IMR-90 (cell line): ENCODE results near the gene PTAR1. TPM values are rescaled to one million over a fixed set of nuclear protein-coding genes. Genes with fewer than 3 reads are reported as not detected.

Experiments
- ATAC-seq: fragments of 200-7000 bp; cut with Tn5 transposase; 2 replicates; pipeline ENCODE4 v1.9.1; 2020; ENCODE audit warnings: low read depth, mild to moderate bottlenecking, moderate library complexity
- BruUV-seq: library from RNA; stranded (reverse); fragments of 400-500 nt; replicated peaks from 2 replicates; lab custom pipeline; 2021; lab: Mats Ljungman, UMichigan
- CTCF ChIA-PET: fragments of 300-600 bp; formaldehyde crosslinking; extraction: SDS; loops from one replicate; lab custom pipeline; 2021; ENCODE audit warnings: antibody characterized with exemption; lab: Yijun Ruan, JAX
- POLR2A ChIA-PET: fragments of 300-600 bp; sonication (Branson Sonifier 250); formaldehyde crosslinking; loops from one replicate; lab custom pipeline; 2022; ENCODE audit warnings: antibody characterized with exemption; ENCODE audit not compliant: unreplicated experiment; lab: Charles Lee
- DNase-seq: peaks from one replicate; pipeline ENCODE4 v3.0.0; 2013
- H2AFZ ChIP-seq: replicated peaks from 2 replicates; pipeline ENCODE3; 2013; ENCODE audit warnings: low read length, mild to moderate bottlenecking; ENCODE audit not compliant: poor library complexity
- H2AK5ac ChIP-seq: 2 replicates; pipeline ENCODE4 v1.6.1; 2013; ENCODE audit warnings: low read depth, low read length, inconsistent platforms
- H2AK9ac ChIP-seq: replicated peaks from 2 replicates; pipeline ENCODE3; 2013; ENCODE audit warnings: mild to moderate bottlenecking, low read depth, low read length, moderate library complexity; ENCODE audit not compliant: poor library complexity
- H2BK120ac ChIP-seq: 2 replicates; pipeline ENCODE4 v1.6.1; 2013; ENCODE audit warnings: low read depth, low read length, inconsistent platforms
- H2BK15ac ChIP-seq: 3 replicates; pipeline ENCODE4 v1.6.1; 2013; ENCODE audit warnings: low read depth, low read length, inconsistent platforms
- H2BK20ac ChIP-seq: 2 replicates; pipeline ENCODE4 v1.6.1; 2013; ENCODE audit warnings: low read depth, mild to moderate bottlenecking, inconsistent platforms, low read length, moderate library complexity
- H2BK5ac ChIP-seq: 2 replicates; pipeline ENCODE4 v1.6.1; 2013; ENCODE audit warnings: mild to moderate bottlenecking, low read depth, low read length, inconsistent platforms; ENCODE audit not compliant: poor library complexity, severe bottlenecking
- H3K14ac ChIP-seq: replicated peaks from 2 replicates; pipeline ENCODE4 v1.6.1; 2013; ENCODE audit warnings: low read depth, low read length, inconsistent platforms
- H3K18ac ChIP-seq: 2 replicates; pipeline ENCODE4 v1.6.1; 2013; ENCODE audit warnings: low read depth, low read length, control low read depth
- H3K23ac ChIP-seq: 2 replicates; pipeline ENCODE4 v1.6.1; 2013; ENCODE audit warnings: low read depth, low read length, inconsistent platforms
- H3K27ac ChIP-seq: 2 replicates; pipeline ENCODE4 v1.5.1; 2013; ENCODE audit warnings: mild to moderate bottlenecking, control low read depth, low read length; ENCODE audit not compliant: insufficient read depth
- H3K27me3 ChIP-seq: 2 replicates; pipeline ENCODE4 v1.6.1; 2013; ENCODE audit warnings: low read length; ENCODE audit not compliant: control insufficient read depth, insufficient read depth
- H3K36me3 ChIP-seq: 2 replicates; pipeline ENCODE4 v1.6.1; 2013; ENCODE audit warnings: low read length, mixed read lengths; ENCODE audit not compliant: control insufficient read depth, insufficient read depth
- H3K4ac ChIP-seq: 2 replicates; pipeline ENCODE4 v1.6.1; 2013; ENCODE audit warnings: low read depth, low read length, inconsistent platforms
- H3K4me1 ChIP-seq: 2 replicates; pipeline ENCODE4 v1.6.1; 2013; ENCODE audit warnings: low read length, mixed read lengths; ENCODE audit not compliant: control insufficient read depth, insufficient read depth
- H3K4me2 ChIP-seq: 2 replicates; pipeline ENCODE4 v1.6.1; 2013; ENCODE audit warnings: low read depth, mild to moderate bottlenecking, control low read depth, low read length, moderate library complexity
- H3K4me3 ChIP-seq: 2 replicates; pipeline ENCODE4 v1.5.1; 2013; ENCODE audit warnings: low read depth, mild to moderate bottlenecking, control low read depth, low read length, moderate library complexity; ENCODE audit not compliant: insufficient read depth
- H3K56ac ChIP-seq: 2 replicates; pipeline ENCODE4 v1.6.1; 2013; ENCODE audit warnings: low read length, inconsistent platforms; ENCODE audit not compliant: insufficient read depth; ENCODE audit errors: extremely low read depth
- H3K79me1 ChIP-seq, 2 experiments: 2 replicates each; pipeline ENCODE4 v1.6.1; 2013; ENCODE audit warnings: low read length in 2 of 2, inconsistent platforms in 1 of 2, low read depth in 1 of 2
- H3K9ac ChIP-seq: 2 replicates; pipeline ENCODE4 v1.6.1; 2013; ENCODE audit warnings: low read depth, low read length, control low read depth
- H3K9me1 ChIP-seq: 2 replicates; pipeline ENCODE4 v1.6.1; 2013; ENCODE audit warnings: low read length, inconsistent platforms; ENCODE audit not compliant: insufficient read depth
- H3K9me3 ChIP-seq: 2 replicates; pipeline ENCODE4 v1.6.1; 2013; ENCODE audit warnings: low read length; ENCODE audit not compliant: control insufficient read depth, insufficient read depth
- H4K20me1 ChIP-seq: 2 replicates; pipeline ENCODE4 v1.6.1; 2013; ENCODE audit warnings: low read length, inconsistent platforms; ENCODE audit not compliant: insufficient read depth
- H4K5ac ChIP-seq: 2 replicates; pipeline ENCODE4 v1.6.1; 2013; ENCODE audit warnings: mild to moderate bottlenecking, low read depth, low read length, control low read depth
- H4K8ac ChIP-seq, 2 experiments: 2 replicates each; pipeline ENCODE4 v1.6.1; 2013; ENCODE audit warnings: low read depth in 2 of 2, low read length in 2 of 2, control low read depth in 1 of 2, inconsistent platforms in 1 of 2
- H4K91ac ChIP-seq: 2 replicates; pipeline ENCODE4 v1.6.1; 2013; ENCODE audit warnings: low read depth, low read length, inconsistent platforms; ENCODE audit not compliant: insufficient read depth
- MAZ ChIP-seq: IDR thresholded peaks from 2 replicates; pipeline ENCODE4 v1.6.1; 2012; ENCODE audit warnings: low read depth, mild to moderate bottlenecking, low read length, improper control_type of control experiment, moderate library complexity, borderline replicate concordance
- NFE2L2 ChIP-seq: fragments of 150-350 bp; IDR thresholded peaks from 2 replicates; pipeline ENCODE4 v1.6.1; 2016; ENCODE audit warnings: low read depth, mild to moderate bottlenecking, low read length
- POLR2A ChIP-seq: IDR thresholded peaks from 2 replicates; pipeline ENCODE4 v1.6.1; 2012; ENCODE audit warnings: mild to moderate bottlenecking, low read depth, low read length
- WGBS, 2 experiments: methylation state at CpG; one replicate each; pipeline versions ENCODE4 v1.1.5 to v1.1.7; 2013; ENCODE audit warnings: missing lambda C conversion rate in 2 of 2; ENCODE audit not compliant: insufficient read length in 1 of 2; ENCODE audit errors: extremely low coverage in 2 of 2; 5-methylcytosine and 5-hydroxymethylcytosine counted together
- dilution Hi-C: fragments of 300-500 bp; cut with HindIII; formaldehyde crosslinking; loops from one replicate; pipeline ENCODE4 v1.14.3; 2018; ENCODE audit warnings: low sequenced_read_pairs; ENCODE audit not compliant: unreplicated experiment
- in situ Hi-C: fragments of 300-500 bp; cut with MboI; formaldehyde crosslinking; loops from 3 replicates; pipeline ENCODE4 v1.14.3; 2019; ENCODE audit warnings: low sequenced_read_pairs, inconsistent platforms, mixed read lengths
- intact Hi-C: fragments of 100-400 bp; cut with micrococcal nuclease; formaldehyde crosslinking; loops from 2 replicates; pipeline ENCODE4 v1.10.0; 2022
- polyA plus RNA-seq, 3 experiments: library from polyadenylated mRNA; depleted of rRNA; stranded (reverse); fragments of >200 nt; gene quantifications; 2 replicates each; pipeline ENCODE4 v1.2.3, GENCODE V29; 2012; ENCODE audit warnings: low replicate concordance in 1 of 3
- total RNA-seq: library from RNA; depleted of rRNA; stranded (reverse); fragments of >200 nt; gene quantifications from 2 replicates; pipeline ENCODE4 v1.2.3, GENCODE V29; 2012
- TF ChIP-seq, protein P1 (sequence below): conservative IDR thresholded peaks from 2 replicates; pipeline ENCODE4 v1.5.1; 2012; ENCODE audit warnings: mild to moderate bottlenecking, low read depth, low read length, improper control_type of control experiment

PTAR1 gene
- total and polyA plus RNA-seq, 2 of the 4 experiments (the other 2 are of a cell fraction): 10.6 to 110 TPM

GRCh38 chr9:69672596-69673310 is 87.1 kb downstream of the PTAR1 start (continued):
- TF ChIP-seq MAZ (peak; percentile 43; the same call in 1 of the 2 replicates), NFE2L2 (no peak)

- peak within 1 kb of the TSS; percentile 25 to 92; a peak in 3 of 4 replicates for H4K8ac ChIP-seq
- peak within 1 kb of the TSS; percentile 87 for H2AK9ac ChIP-seq
- 0% methylated on average over 31 of the region's 92 CpGs; no CpG with 5 or more reads in 1 of the 2 experiments for WGBS, 2 experiments
- no peaks in the 10 kb centered on the region for H3K9me3 ChIP-seq
- peak within 1 kb of the TSS; percentile 78 for H3K9ac ChIP-seq
- 0 out of 2 replicates have a peak within 1 kb of the TSS, but pooled peaks have one; percentile 10 for H4K5ac ChIP-seq
- H3K14ac ChIP-seq: peak within 1 kb of the TSS; percentile 92
- peak within 1 kb of the TSS; percentile 87 for H2BK120ac ChIP-seq
- intact Hi-C loops (loop anchor here (1.0 to 10.0 kb wide), 6 partner anchors 115 to 553 kb away; no protein-coding TSS in a partner anchor), dilution Hi-C loops (no loop called here), in situ Hi-C loops (loop anchor here (10.0 to 25.0 kb wide), 3 partner anchors 203 to 565 kb away; no protein-coding TSS in a partner anchor)
- peaks cover 2% of the 10 kb centered on the region; the same call in 1 of the 2 replicates for H4K20me1 ChIP-seq
- peak; percentile 86 for ATAC-seq
- peak within 1 kb of the TSS; percentile 68; the same call in 1 of the 3 replicates for H2BK15ac ChIP-seq
- ChIA-PET POLR2A (interaction anchor here (0.8 kb wide), 1 partner anchor 88 kb away, joined by 3 read pairs; the partner anchor contains the start of gene PTAR1), CTCF (interaction anchor here (0.5 to 1.8 kb wide), 12 partner anchors 12 to 252 kb away, joined by 3 to 11 read pairs (median 3); no protein-coding TSS in a partner anchor)
- H3K36me3 ChIP-seq: no peaks in the 10 kb centered on the region
- peaks cover 21 to 41% of the 10 kb centered on the region in 2 experiments for H3K79me1 ChIP-seq
- BruUV-seq: no TSS peak
- peak within 1 kb of the TSS; percentile 79 for H3K4ac ChIP-seq
- H3K18ac ChIP-seq: peak within 1 kb of the TSS; percentile 21
- peak within 1 kb of the TSS; percentile 73 for H3K27ac ChIP-seq
- peak within 1 kb of the TSS; percentile 90 for H3K4me2 ChIP-seq
- H3K23ac ChIP-seq: peak within 1 kb of the TSS; percentile 93
- peaks cover 7% of the 10 kb centered on the region for H3K9me1 ChIP-seq
- H3K27me3 ChIP-seq: no peaks in the 10 kb centered on the region
- peak; percentile 56 for DNase-seq
- H4K91ac ChIP-seq: peak within 1 kb of the TSS; percentile 70
- peak within 1 kb of the TSS; percentile 69 for H3K4me3 ChIP-seq
- peak within 1 kb of the TSS; percentile 64 for H2AK5ac ChIP-seq
- H3K56ac ChIP-seq: peak within 1 kb of the TSS; percentile 60
- TF ChIP-seq POLR2A: no peak
- TF ChIP-seq, protein P1, sequence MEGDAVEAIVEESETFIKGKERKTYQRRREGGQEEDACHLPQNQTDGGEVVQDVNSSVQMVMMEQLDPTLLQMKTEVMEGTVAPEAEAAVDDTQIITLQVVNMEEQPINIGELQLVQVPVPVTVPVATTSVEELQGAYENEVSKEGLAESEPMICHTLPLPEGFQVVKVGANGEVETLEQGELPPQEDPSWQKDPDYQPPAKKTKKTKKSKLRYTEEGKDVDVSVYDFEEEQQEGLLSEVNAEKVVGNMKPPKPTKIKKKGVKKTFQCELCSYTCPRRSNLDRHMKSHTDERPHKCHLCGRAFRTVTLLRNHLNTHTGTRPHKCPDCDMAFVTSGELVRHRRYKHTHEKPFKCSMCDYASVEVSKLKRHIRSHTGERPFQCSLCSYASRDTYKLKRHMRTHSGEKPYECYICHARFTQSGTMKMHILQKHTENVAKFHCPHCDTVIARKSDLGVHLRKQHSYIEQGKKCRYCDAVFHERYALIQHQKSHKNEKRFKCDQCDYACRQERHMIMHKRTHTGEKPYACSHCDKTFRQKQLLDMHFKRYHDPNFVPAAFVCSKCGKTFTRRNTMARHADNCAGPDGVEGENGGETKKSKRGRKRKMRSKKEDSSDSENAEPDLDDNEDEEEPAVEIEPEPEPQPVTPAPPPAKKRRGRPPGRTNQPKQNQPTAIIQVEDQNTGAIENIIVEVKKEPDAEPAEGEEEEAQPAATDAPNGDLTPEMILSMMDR: 0 out of 2 replicates have a peak, but pooled peaks have one; percentile 0
- H2BK20ac ChIP-seq: peak within 1 kb of the TSS; percentile 55; the same call in 1 of the 2 replicates
- H3K4me1 ChIP-seq: peaks cover 6% of the 10 kb centered on the region
- peak within 1 kb of the TSS; percentile 97 for H2AFZ ChIP-seq
- H2BK5ac ChIP-seq: peak within 1 kb of the TSS; percentile 46
Observed at GRCh38 chr9:69671879-69672595, 87.8 kb downstream of the PTAR1 start, which contains the start of gene APBA1. TSS of gene APBA1 (minus strand) at chr9:69672371.
